HG02884 (cell line): ENCODE data around the gene TMEM53.

Experiments used
- ATAC-seq: cut with Tn5 transposase; IDR thresholded peaks from one replicate; pipeline ENCODE4 v1.9.1; 2021; ENCODE audit warnings: mild to moderate bottlenecking, moderate library complexity; ENCODE audit not compliant: unreplicated experiment

The TMEM53 gene

GRCh38 chr1:44606701-44607281, 67.5 kb downstream of the TMEM53 start:
- ATAC-seq: no peak

- no peak for ATAC-seq
Observed at GRCh38 chr1:44605914-44606615, 68.2 kb downstream of the TMEM53 start.

GRCh38 chr1:44604157-44604955, 69.9 kb downstream of the TMEM53 start:
- ATAC-seq: no peak

- no peak for ATAC-seq
Observed at GRCh38 chr1:44603718-44604117, 70.6 kb downstream of the TMEM53 start.
